ENCODE results near the gene TMEM41B. TPM values are rescaled to one million over a fixed set of nuclear protein-coding genes. Genes with fewer than 3 reads are reported as not detected.

Gene TMEM41B
- total RNA-seq, 1 experiment from 2014 or later, result 65.1 TPM

DNA sequence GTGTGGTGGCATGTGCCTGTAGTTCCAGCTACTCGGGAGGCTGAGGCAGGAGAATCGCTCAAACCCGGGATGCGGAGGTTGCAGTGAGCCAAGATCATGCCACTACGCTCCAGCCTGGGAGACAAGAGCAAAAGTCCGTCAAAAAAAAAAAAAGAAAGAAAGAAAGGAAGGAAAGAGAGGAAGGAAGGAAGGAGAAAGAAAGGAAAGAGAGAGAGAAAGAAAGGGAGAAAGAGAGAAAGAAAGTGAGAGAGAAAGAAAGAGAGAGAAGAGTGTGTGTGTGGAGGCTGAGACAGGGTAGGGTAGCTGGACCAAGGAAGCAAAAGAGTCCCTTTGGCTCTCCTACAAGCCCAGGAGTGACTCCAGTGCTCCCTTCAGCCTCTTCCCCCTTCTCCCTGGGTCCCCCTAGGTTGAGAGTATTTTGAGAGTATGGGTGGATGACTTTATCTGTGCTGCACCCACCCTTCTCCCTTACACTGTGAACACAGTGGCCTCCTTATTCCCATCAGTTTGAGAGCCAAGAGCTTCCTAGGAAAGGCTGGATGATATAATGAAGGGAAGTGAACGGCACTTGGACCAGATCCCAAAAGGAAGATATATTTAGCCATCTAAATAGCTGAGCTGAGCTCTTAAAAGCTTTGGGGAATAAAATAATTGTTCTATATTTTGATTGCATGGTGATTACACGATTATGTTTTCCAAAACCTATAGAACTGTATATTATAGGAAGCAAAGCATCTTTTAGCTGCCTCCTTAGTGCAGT lies 39.7 kb downstream of the TMEM41B start:
- H3K4me2 ChIP-seq, result no peak overlapping the region
- no peaks in the 10 kb centered on the region for H3K79me2 ChIP-seq (ENCODE audit: low read depth)
- ChIA-PET POLR2A (ENCODE audit: unreplicated experiment) (no interaction called here), CTCF (no interaction called here)
- no peak for TF ChIP-seq EZH2 (IDR thresholded peaks at IDR 0.05; ENCODE audit: low read depth)
- TF ChIP-seq, protein P1, sequence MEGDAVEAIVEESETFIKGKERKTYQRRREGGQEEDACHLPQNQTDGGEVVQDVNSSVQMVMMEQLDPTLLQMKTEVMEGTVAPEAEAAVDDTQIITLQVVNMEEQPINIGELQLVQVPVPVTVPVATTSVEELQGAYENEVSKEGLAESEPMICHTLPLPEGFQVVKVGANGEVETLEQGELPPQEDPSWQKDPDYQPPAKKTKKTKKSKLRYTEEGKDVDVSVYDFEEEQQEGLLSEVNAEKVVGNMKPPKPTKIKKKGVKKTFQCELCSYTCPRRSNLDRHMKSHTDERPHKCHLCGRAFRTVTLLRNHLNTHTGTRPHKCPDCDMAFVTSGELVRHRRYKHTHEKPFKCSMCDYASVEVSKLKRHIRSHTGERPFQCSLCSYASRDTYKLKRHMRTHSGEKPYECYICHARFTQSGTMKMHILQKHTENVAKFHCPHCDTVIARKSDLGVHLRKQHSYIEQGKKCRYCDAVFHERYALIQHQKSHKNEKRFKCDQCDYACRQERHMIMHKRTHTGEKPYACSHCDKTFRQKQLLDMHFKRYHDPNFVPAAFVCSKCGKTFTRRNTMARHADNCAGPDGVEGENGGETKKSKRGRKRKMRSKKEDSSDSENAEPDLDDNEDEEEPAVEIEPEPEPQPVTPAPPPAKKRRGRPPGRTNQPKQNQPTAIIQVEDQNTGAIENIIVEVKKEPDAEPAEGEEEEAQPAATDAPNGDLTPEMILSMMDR (conservative IDR thresholded peaks at IDR 0.05), result no peak
- no peaks in the 10 kb centered on the region for H3K9me3 ChIP-seq (ENCODE audit: insufficient read depth, low read depth)
- H4K20me1 ChIP-seq (ENCODE audit: insufficient read depth), result no peaks in the 10 kb centered on the region
- H3K9me2 ChIP-seq (ENCODE audit: insufficient read depth), result no peaks in the 10 kb centered on the region
- H3K27ac ChIP-seq, result no peak overlapping the region
- no peak overlapping the region for H3K4me3 ChIP-seq
- no TSS peak for BruUV-seq (replicated peaks)
- H3K4me1 ChIP-seq (replicated peaks; ENCODE audit: insufficient read depth), result no peaks in the 10 kb centered on the region
- intact Hi-C loops (cut with micrococcal nuclease; ENCODE audit: unreplicated experiment), result no loop called here
- no peak overlapping the region for H2AFZ ChIP-seq
- H3K36me3 ChIP-seq (ENCODE audit: low read depth), result no peaks in the 10 kb centered on the region
- DNase-seq, result no peak
- H3F3A ChIP-seq (ENCODE audit: insufficient read depth, low read depth), result no peaks in the 10 kb centered on the region; the same call in 1 of the 2 replicates
- H3K27me3 ChIP-seq (ENCODE audit: insufficient read depth, low read depth), result no peaks in the 10 kb centered on the region

- H3K27me3 ChIP-seq (ENCODE audit: insufficient read depth, low read depth), result no peaks in the 10 kb centered on the region
- H3K4me1 ChIP-seq (replicated peaks; ENCODE audit: insufficient read depth), result no peaks in the 10 kb centered on the region
- intact Hi-C loops (cut with micrococcal nuclease; ENCODE audit: unreplicated experiment), result no loop called here
- BruUV-seq (replicated peaks), result no TSS peak
- no peaks in the 10 kb centered on the region; the same call in 1 of the 2 replicates for H3F3A ChIP-seq (ENCODE audit: insufficient read depth, low read depth)
- no peak overlapping the region for H3K27ac ChIP-seq
- H3K9me2 ChIP-seq (ENCODE audit: insufficient read depth), result no peaks in the 10 kb centered on the region
- DNase-seq, result no peak
- CTCF ChIA-PET, result no interaction called here
- no peak overlapping the region for H3K4me2 ChIP-seq
- no peaks in the 10 kb centered on the region for H3K9me3 ChIP-seq (ENCODE audit: insufficient read depth, low read depth)
- POLR2A ChIA-PET (ENCODE audit: unreplicated experiment), result interaction anchor here (0.5 kb wide), 1 partner anchor 9 kb away, joined by 3 read pairs; no protein-coding TSS in a partner anchor
- H4K20me1 ChIP-seq (ENCODE audit: insufficient read depth), result no peaks in the 10 kb centered on the region
- no peaks in the 10 kb centered on the region for H3K79me2 ChIP-seq (ENCODE audit: low read depth)
- no peak overlapping the region for H3K4me3 ChIP-seq
- H3K36me3 ChIP-seq (ENCODE audit: low read depth), result no peaks in the 10 kb centered on the region
- H2AFZ ChIP-seq, result no peak overlapping the region
- TF ChIP-seq, protein P1 (conservative IDR thresholded peaks at IDR 0.05), result no peak
Observed at GRCh38 chr11:9273376-9274336, 40.7 kb downstream of the TMEM41B start.

GRCh38 chr11:9269492-9270013 lies 44.8 kb downstream of the TMEM41B start:
- no TSS peak for BruUV-seq (replicated peaks)
- Histone ChIP-seq H3K27me3 (ENCODE audit: insufficient read depth, low read depth) (no peaks in the 10 kb centered on the region), H3K79me2 (ENCODE audit: low read depth) (peaks cover 1% of the 10 kb centered on the region; the same call in 1 of the 2 replicates), H3K9me2 (ENCODE audit: insufficient read depth) (no peaks in the 10 kb centered on the region), H3K4me2 (no peak overlapping the region), H3K27ac (no peak overlapping the region), H2AFZ (no peak overlapping the region), H3F3A (ENCODE audit: insufficient read depth, low read depth) (no peaks in the 10 kb centered on the region), H4K20me1 (ENCODE audit: insufficient read depth) (no peaks in the 10 kb centered on the region), H3K36me3 (ENCODE audit: low read depth) (no peaks in the 10 kb centered on the region), H3K4me3 (no peak overlapping the region), H3K4me1 (replicated peaks; ENCODE audit: insufficient read depth) (no peaks in the 10 kb centered on the region), H3K9me3 (ENCODE audit: insufficient read depth, low read depth) (no peaks in the 10 kb centered on the region)
- ChIA-PET POLR2A (ENCODE audit: unreplicated experiment) (no interaction called here), CTCF (no interaction called here)
- intact Hi-C loops (cut with micrococcal nuclease; ENCODE audit: unreplicated experiment), result no loop called here
- no peak for DNase-seq
- TF ChIP-seq, protein P1 (conservative IDR thresholded peaks at IDR 0.05), result no peak
- no peak for TF ChIP-seq EZH2 (IDR thresholded peaks at IDR 0.05; ENCODE audit: low read depth)
